Measurements from ENCODE around the gene FDXR. TPM values are rescaled to one million over a fixed set of nuclear protein-coding genes. Genes with fewer than 3 reads are reported as not detected.
A peak's percentile ranks its signal among the peaks of the same experiment; 100 is the strongest.
"Not testable (repeated sequence)": the region's sequence is repeated elsewhere in the genome, so short reads cannot be mapped to it uniquely, and the experiment has no call there.

Gene FDXR
- total RNA-seq, 2 donors from 2014 or later, result 14.3 to 25.7 TPM

- no peak for TF ChIP-seq CTCF (IDR thresholded peaks at IDR 0.05)
- no peak for TF ChIP-seq POLR2A (IDR thresholded peaks at IDR 0.05)
- Histone ChIP-seq H3K27ac (peak overlapping the region; percentile 76 to 94 (median 92)), H3K4me3 (no peak overlapping the region), H3K9me3 (no peaks in the 10 kb centered on the region), H3K4me1 (peaks cover 69% of the 10 kb centered on the region), H3K27me3 (no peaks in the 10 kb centered on the region), H3K36me3 (replicated peaks in 1 of 2; ENCODE audit: insufficient read depth in 1 of 2, low read depth in 2 of 2) (no peaks in the 10 kb centered on the region)
- no peak for DNase-seq
- intact Hi-C loops (cut with DNase I), result no loop called here
- ATAC-seq, result no peak
- WGBS, 2 donors, result 56 to 59% methylated on average over 6 of the region's 6 CpGs
Measured at GRCh38 chr17:74873874-74874614, 1.2 kb upstream of the FDXR start.

DNA sequence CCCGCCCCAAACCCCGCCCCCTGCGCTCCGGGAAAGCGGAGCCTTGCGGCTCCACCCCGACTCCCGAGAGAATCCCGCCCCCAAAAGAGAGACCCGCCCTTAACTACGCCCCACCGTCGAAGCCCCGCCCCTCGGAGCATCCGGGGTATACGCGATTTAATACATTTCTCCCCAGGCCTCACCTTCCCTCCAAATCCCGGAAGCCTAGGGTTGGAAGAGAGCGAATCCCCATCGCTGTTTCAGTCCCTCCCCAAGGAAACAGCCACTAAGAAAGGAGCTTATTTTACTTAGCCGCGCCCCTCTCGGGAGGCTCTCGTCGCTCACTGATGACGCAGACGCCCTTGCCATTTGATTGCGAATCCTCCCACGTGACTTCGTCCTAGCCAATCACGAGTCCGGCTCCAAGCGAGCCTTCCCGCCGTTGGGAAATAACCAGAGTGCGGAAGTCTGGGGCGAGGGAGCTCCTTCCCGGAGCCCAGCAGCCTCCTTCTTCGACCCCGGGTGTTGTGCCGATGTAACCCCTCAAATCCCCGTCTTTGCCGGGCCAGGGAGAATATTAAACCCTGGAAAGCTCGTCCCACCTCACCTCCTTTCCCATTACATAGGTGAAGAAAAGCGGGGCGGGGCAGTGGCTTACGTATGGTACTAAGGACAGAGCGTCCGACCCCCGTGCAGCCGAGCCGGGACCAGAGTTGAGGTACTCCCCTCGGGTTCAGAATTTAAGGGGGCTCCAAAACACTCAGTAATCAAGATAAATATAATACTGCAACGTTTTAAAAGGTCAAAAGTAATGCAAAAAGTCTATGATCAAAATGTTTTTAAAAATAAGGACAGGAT lies 461 bp upstream of the FDXR start:
- peak; percentile 100 for DNase-seq
- TF ChIP-seq CTCF (IDR thresholded peaks at IDR 0.05) (no peak), POLR2A (IDR thresholded peaks at IDR 0.05) (peak; percentile 94 to 99 (median 98))
- Histone ChIP-seq H3K9me3 (no peaks in the 10 kb centered on the region), H3K4me1 (peaks cover 64% of the 10 kb centered on the region), H3K36me3 (replicated peaks in 1 of 2; ENCODE audit: insufficient read depth in 1 of 2, low read depth in 2 of 2) (no peaks in the 10 kb centered on the region), H3K27ac (peak overlapping the region; percentile 76 to 94 (median 92)), H3K27me3 (no peaks in the 10 kb centered on the region), H3K4me3 (peak overlapping the region in 1 of 2 donors; percentile 58)
- intact Hi-C loops (cut with DNase I), result no loop called here
- 0% methylated on average over 34 to 54 of the region's 55 CpGs for WGBS, 2 donors
- peak; percentile 93 for ATAC-seq

- TF ChIP-seq POLR2A (IDR thresholded peaks at IDR 0.05) (no peak), CTCF (IDR thresholded peaks at IDR 0.05) (no peak)
- H3K4me3 ChIP-seq, result no peak overlapping the region
- H3K27ac ChIP-seq, result no peak overlapping the region
- H3K36me3 ChIP-seq (replicated peaks in 1 of 2; ENCODE audit: insufficient read depth in 1 of 2, low read depth in 2 of 2), result no peaks in the 10 kb centered on the region
- peak in 1 of 4 donors; percentile 14 for DNase-seq
- intact Hi-C loops (cut with DNase I), result no loop called here
- peaks cover 46% of the 10 kb centered on the region for H3K4me1 ChIP-seq
- WGBS, 2 donors, result 78 to 79% methylated on average over 11 of the region's 11 CpGs
- H3K9me3 ChIP-seq, result no peaks in the 10 kb centered on the region
- H3K27me3 ChIP-seq, result no peaks in the 10 kb centered on the region
- no peak for ATAC-seq
Measured at GRCh38 chr17:74871356-74872076, 1.3 kb downstream of the FDXR start.

DNA sequence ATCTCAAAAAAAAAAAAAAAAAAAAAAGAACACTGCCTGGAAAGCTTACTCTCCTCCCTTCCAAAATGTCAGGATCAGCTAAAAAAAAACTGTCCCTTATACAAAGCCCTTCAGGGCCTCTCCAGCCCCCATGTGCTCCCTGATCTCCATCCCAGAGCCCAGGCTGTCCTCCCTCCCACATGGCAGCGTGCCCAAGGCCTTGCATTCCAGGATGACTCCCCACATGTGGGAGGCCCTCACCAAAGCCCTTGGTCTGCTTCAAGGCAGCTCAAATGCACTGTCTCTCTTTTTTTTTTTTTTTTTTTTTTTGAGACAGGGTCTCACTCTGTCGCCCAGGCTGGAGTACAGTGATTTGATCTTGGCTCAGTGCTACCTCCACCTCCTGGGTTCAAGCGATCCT lies 2.3 kb downstream of the FDXR start:
- TF ChIP-seq POLR2A (IDR thresholded peaks at IDR 0.05) (no peak), CTCF (IDR thresholded peaks at IDR 0.05) (no peak)
- intact Hi-C loops (cut with DNase I), result no loop called here
- no peaks in the 10 kb centered on the region for H3K9me3 ChIP-seq
- H3K27ac ChIP-seq, result no peak overlapping the region
- H3K4me1 ChIP-seq, result peaks cover 36% of the 10 kb centered on the region
- H3K4me3 ChIP-seq, result no peak overlapping the region
- H3K27me3 ChIP-seq, result no peaks in the 10 kb centered on the region
- 75 to 85% methylated on average over 2 to 3 of the region's 3 CpGs for WGBS, 2 donors
- no peak for DNase-seq
- no peaks in the 10 kb centered on the region for H3K36me3 ChIP-seq (replicated peaks in 1 of 2; ENCODE audit: insufficient read depth in 1 of 2, low read depth in 2 of 2)
- no peak for ATAC-seq

GRCh38 chr17:74870028-74870427 lies 2.8 kb downstream of the FDXR start:
- 86 to 91% methylated on average over 7 to 9 of the region's 9 CpGs for WGBS, 2 donors
- DNase-seq; H3K27ac ChIP-seq; intact Hi-C loops (cut with DNase I); ATAC-seq; H3K36me3 ChIP-seq (replicated peaks in 1 of 2; ENCODE audit: insufficient read depth in 1 of 2, low read depth in 2 of 2); H3K27me3 ChIP-seq; H3K9me3 ChIP-seq; H3K4me3 ChIP-seq: not testable (repeated sequence)
- H3K4me1 ChIP-seq, result peaks cover 32% of the 10 kb centered on the region
